Measurements from ENCODE around the gene SBK3. TPM values are rescaled to one million over a fixed set of nuclear protein-coding genes. Genes with fewer than 3 reads are reported as not detected.

Gene SBK3
- total RNA-seq, 1 donor from 2014 or later: 3.3 TPM

- H4K20me1 ChIP-seq (ENCODE audit: low read depth): no peaks in the 10 kb centered on the region
- no peak for TF ChIP-seq EZH2 (IDR thresholded peaks at IDR 0.05)
- no peak for TF ChIP-seq CTCF (IDR thresholded peaks at IDR 0.05)
- TF ChIP-seq EZH2phosphoT487 (IDR thresholded peaks at IDR 0.05): no peak
- H3K9me3 ChIP-seq (ENCODE audit: low read depth): no peaks in the 10 kb centered on the region
- H3F3A ChIP-seq (ENCODE audit: low read depth): peaks cover 18% of the 10 kb centered on the region
- H3K27me3 Mint-ChIP-seq (ENCODE audit: insufficient read depth, low read depth): peaks cover 13% of the 10 kb centered on the region
- no peaks in the 10 kb centered on the region for H3K79me2 ChIP-seq (ENCODE audit: low read depth)
- no peak overlapping the region for H3K4me2 ChIP-seq
- no peaks in the 10 kb centered on the region for H3K27me3 ChIP-seq
- peaks cover 9% of the 10 kb centered on the region for H3K4me1 Mint-ChIP-seq
- peak overlapping the region; percentile 97 for H3K27ac Mint-ChIP-seq
- H2AFZ ChIP-seq (replicated peaks): peak overlapping the region; percentile 42
- H3K9me3 Mint-ChIP-seq: peaks cover 3% of the 10 kb centered on the region
- no peaks in the 10 kb centered on the region for H3K36me3 ChIP-seq
- H3K4me3 Mint-ChIP-seq: no peak overlapping the region
- DNase-seq (ENCODE audit: low spot score): peak; percentile 58
- no peak overlapping the region for H3K4me3 ChIP-seq
- H3K36me3 Mint-ChIP-seq: no peaks in the 10 kb centered on the region
- H3K4me1 ChIP-seq: peaks cover 12% of the 10 kb centered on the region
- no peak overlapping the region for H3K9ac ChIP-seq
- no peak overlapping the region for H3K27ac ChIP-seq
Observed at GRCh38 chr19:55537741-55538111, 7.6 kb downstream of the SBK3 start.

- H3K36me3 Mint-ChIP-seq: no peaks in the 10 kb centered on the region
- peaks cover 9% of the 10 kb centered on the region for H3K4me1 Mint-ChIP-seq
- Histone ChIP-seq H4K20me1 (ENCODE audit: low read depth) (no peaks in the 10 kb centered on the region), H3K9me3 (ENCODE audit: low read depth) (no peaks in the 10 kb centered on the region), H3K27me3 (no peaks in the 10 kb centered on the region), H3K79me2 (ENCODE audit: low read depth) (no peaks in the 10 kb centered on the region), H3K4me3 (peak within 1 kb of the TSS; percentile 30), H3K27ac (no peak within 1 kb of the TSS), H2AFZ (replicated peaks) (peak within 1 kb of the TSS; percentile 42), H3K4me1 (peaks cover 12% of the 10 kb centered on the region), H3K4me2 (peak within 1 kb of the TSS; percentile 69), H3K9ac (no peak within 1 kb of the TSS), H3K36me3 (no peaks in the 10 kb centered on the region), H3F3A (ENCODE audit: low read depth) (peaks cover 18% of the 10 kb centered on the region)
- H3K27ac Mint-ChIP-seq: peak within 1 kb of the TSS; percentile 97
- peaks cover 3% of the 10 kb centered on the region for H3K9me3 Mint-ChIP-seq
- no peak for TF ChIP-seq EZH2phosphoT487 (IDR thresholded peaks at IDR 0.05)
- peak; percentile 71 for TF ChIP-seq CTCF (IDR thresholded peaks at IDR 0.05)
- H3K27me3 Mint-ChIP-seq (ENCODE audit: insufficient read depth, low read depth): peaks cover 13% of the 10 kb centered on the region
- peak; percentile 96 for DNase-seq (ENCODE audit: low spot score)
- H3K4me3 Mint-ChIP-seq: no peak within 1 kb of the TSS
Observed at GRCh38 chr19:55536951-55537740, 8.2 kb downstream of the SBK3 start, which contains the start of gene SBK2. Gene SBK2 (minus strand): TSS chr19:55537133. CDS start chr19:55536294, 839 bp downstream.

GRCh38 chr19:55536366-55536765, 9.0 kb downstream of the SBK3 start:
- H3K4me1 ChIP-seq: peaks cover 12% of the 10 kb centered on the region
- H3K27ac ChIP-seq: no peak overlapping the region
- H3K9me3 ChIP-seq (ENCODE audit: low read depth): no peaks in the 10 kb centered on the region
- Mint-ChIP-seq H3K36me3 (no peaks in the 10 kb centered on the region), H3K4me1 (peaks cover 9% of the 10 kb centered on the region), H3K9me3 (no peaks in the 10 kb centered on the region), H3K4me3 (no peak overlapping the region), H3K27me3 (ENCODE audit: insufficient read depth, low read depth) (peaks cover 17% of the 10 kb centered on the region), H3K27ac (no peak overlapping the region)
- no peaks in the 10 kb centered on the region for H3K79me2 ChIP-seq (ENCODE audit: low read depth)
- DNase-seq (ENCODE audit: low spot score): no peak
- H3K36me3 ChIP-seq: no peaks in the 10 kb centered on the region
- no peaks in the 10 kb centered on the region for H3K27me3 ChIP-seq
- H2AFZ ChIP-seq (replicated peaks): no peak overlapping the region
- no peak overlapping the region for H3K4me3 ChIP-seq
- no peak overlapping the region for H3K9ac ChIP-seq
- TF ChIP-seq CTCF (IDR thresholded peaks at IDR 0.05) (no peak), EZH2phosphoT487 (IDR thresholded peaks at IDR 0.05) (no peak)
- H4K20me1 ChIP-seq (ENCODE audit: low read depth): no peaks in the 10 kb centered on the region
- peak overlapping the region; percentile 69 for H3K4me2 ChIP-seq
- peaks cover 18% of the 10 kb centered on the region for H3F3A ChIP-seq (ENCODE audit: low read depth)

All from neural progenitor cell (in vitro differentiated cells).